Ishikawa (cell line): ENCODE data around the gene ZNF619.

Experiments used
- CEBPB ChIP-seq: IDR thresholded peaks from 2 replicates; pipeline ENCODE4 v1.6.1; 2012
- CREB1 ChIP-seq: IDR thresholded peaks from 2 replicates; pipeline ENCODE4 v1.6.1; 2012; ENCODE audit warnings: low read depth
- EGR1 ChIP-seq: IDR thresholded peaks from 2 replicates; pipeline ENCODE4 v1.6.1; 2012
- EP300 ChIP-seq: IDR thresholded peaks from 2 replicates; pipeline ENCODE4 v1.6.1; 2012; ENCODE audit warnings: borderline replicate concordance
- FOXM1 ChIP-seq: IDR thresholded peaks from 2 replicates; pipeline ENCODE4 v1.6.1; 2012; ENCODE audit warnings: low read depth, borderline replicate concordance
- MAX ChIP-seq: IDR thresholded peaks from 2 replicates; pipeline ENCODE4 v1.6.1; 2012
- NFIC ChIP-seq: IDR thresholded peaks from 2 replicates; pipeline ENCODE4 v1.6.1; 2012
- RAD21 ChIP-seq: IDR thresholded peaks from 2 replicates; pipeline ENCODE4 v1.6.1; 2012; ENCODE audit warnings: low read depth
- TAF1 ChIP-seq: IDR thresholded peaks from 2 replicates; pipeline ENCODE4 v1.6.1; 2012; ENCODE audit warnings: low read depth, mild to moderate bottlenecking
- TCF12 ChIP-seq: IDR thresholded peaks from 2 replicates; pipeline ENCODE4 v1.6.1; 2012; ENCODE audit warnings: low read depth
- TEAD4 ChIP-seq: IDR thresholded peaks from 2 replicates; pipeline ENCODE4 v1.6.1; 2012
- USF1 ChIP-seq: IDR thresholded peaks from 2 replicates; pipeline ENCODE4 v1.6.1; 2012
- YY1 ChIP-seq: IDR thresholded peaks from 2 replicates; pipeline ENCODE4 v1.6.1; 2012; ENCODE audit warnings: low read depth
- ZBTB7A ChIP-seq: IDR thresholded peaks from 2 replicates; pipeline ENCODE4 v1.6.1; 2012; ENCODE audit warnings: low read depth
- TF ChIP-seq, protein P1 (sequence below): IDR thresholded peaks from 2 replicates; pipeline ENCODE4 v1.6.1; 2012; ENCODE audit warnings: low read depth, mild to moderate bottlenecking

Gene ZNF619

GRCh38 chr3:40456279-40456939, 20.5 kb upstream of the ZNF619 start:
- TF ChIP-seq EP300 (no peak), NFIC (no peak), EGR1 (no peak), FOXM1 (no peak), YY1 (no peak), ZBTB7A (no peak), RAD21 (no peak), TAF1 (no peak), TCF12 (no peak), CREB1 (no peak), MAX (no peak), TEAD4 (no peak), USF1 (no peak), CEBPB (no peak)
- TF ChIP-seq, protein P1, sequence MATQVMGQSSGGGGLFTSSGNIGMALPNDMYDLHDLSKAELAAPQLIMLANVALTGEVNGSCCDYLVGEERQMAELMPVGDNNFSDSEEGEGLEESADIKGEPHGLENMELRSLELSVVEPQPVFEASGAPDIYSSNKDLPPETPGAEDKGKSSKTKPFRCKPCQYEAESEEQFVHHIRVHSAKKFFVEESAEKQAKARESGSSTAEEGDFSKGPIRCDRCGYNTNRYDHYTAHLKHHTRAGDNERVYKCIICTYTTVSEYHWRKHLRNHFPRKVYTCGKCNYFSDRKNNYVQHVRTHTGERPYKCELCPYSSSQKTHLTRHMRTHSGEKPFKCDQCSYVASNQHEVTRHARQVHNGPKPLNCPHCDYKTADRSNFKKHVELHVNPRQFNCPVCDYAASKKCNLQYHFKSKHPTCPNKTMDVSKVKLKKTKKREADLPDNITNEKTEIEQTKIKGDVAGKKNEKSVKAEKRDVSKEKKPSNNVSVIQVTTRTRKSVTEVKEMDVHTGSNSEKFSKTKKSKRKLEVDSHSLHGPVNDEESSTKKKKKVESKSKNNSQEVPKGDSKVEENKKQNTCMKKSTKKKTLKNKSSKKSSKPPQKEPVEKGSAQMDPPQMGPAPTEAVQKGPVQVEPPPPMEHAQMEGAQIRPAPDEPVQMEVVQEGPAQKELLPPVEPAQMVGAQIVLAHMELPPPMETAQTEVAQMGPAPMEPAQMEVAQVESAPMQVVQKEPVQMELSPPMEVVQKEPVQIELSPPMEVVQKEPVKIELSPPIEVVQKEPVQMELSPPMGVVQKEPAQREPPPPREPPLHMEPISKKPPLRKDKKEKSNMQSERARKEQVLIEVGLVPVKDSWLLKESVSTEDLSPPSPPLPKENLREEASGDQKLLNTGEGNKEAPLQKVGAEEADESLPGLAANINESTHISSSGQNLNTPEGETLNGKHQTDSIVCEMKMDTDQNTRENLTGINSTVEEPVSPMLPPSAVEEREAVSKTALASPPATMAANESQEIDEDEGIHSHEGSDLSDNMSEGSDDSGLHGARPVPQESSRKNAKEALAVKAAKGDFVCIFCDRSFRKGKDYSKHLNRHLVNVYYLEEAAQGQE: no peak

DNA sequence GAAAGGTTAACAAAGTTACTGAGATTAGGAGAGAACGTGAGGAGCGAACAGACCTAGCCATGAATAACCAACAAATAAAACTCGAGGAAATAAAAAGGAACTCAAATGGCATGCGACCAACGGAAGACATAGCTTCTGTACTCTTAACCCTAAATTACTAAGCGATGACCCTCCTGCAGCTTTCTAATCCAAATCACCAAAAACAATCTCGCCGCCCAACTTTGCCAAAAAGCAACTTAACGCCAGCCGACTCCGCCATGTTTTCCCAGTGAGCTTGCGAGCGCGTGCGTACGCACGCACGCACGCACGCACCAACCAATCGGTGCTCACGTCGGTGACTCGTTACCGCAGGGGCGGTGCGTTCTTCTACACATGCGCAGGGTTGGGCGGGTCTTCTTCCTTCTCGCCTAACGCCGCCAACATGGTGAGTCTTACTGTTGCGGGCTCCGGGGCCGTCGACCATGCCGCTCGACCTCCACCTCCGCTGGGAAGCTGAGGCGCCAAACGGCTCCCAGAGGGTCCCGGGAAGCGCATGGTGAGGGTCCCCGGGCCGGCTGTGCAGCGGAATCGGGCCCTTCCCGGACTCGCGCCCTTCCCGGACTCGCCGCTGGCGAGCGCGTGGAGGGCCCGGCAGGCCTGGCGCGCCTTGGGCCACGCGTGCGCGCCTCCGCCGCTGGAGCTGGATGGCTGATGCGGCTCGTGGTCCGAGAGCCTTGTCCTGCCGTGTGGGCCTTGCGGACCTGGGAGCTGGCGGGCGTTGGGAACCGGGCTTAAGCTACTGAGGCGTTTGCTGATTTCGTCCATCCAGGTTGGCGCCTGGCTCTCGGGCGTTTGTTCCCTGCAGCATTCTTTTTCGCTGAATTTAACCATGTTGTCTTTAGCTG, 19.7 kb upstream of the ZNF619 start, which contains the start of gene RPL14:
Gene RPL14 (plus strand): TSS at position 400 of the 884 bp plus-strand sequence. CDS start 133 bp downstream, at position 533.
- TF ChIP-seq YY1 (peak; percentile 95), TAF1 (peak; percentile 96), TCF12 (peak; percentile 45), MAX (peak; percentile 93), FOXM1 (no peak), EGR1 (no peak), CREB1 (peak; percentile 60), NFIC (no peak), TEAD4 (no peak), EP300 (no peak), USF1 (peak; percentile 21)
- TF ChIP-seq, protein P1: no peak

- no peak for TF ChIP-seq CEBPB
- TF ChIP-seq RAD21: no peak
- TF ChIP-seq EP300: no peak
- no peak for TF ChIP-seq YY1
Measured at GRCh38 chr3:40458473-40458872, 18.4 kb upstream of the ZNF619 start.

GRCh38 chr3:40461161-40461560, 15.8 kb upstream of the ZNF619 start:
- TF ChIP-seq TAF1 (no peak), NFIC (no peak), EP300 (no peak), TCF12 (no peak), RAD21 (no peak), YY1 (no peak), CREB1 (no peak)
- TF ChIP-seq, protein P1: no peak
